ENCODE data around the gene DIAPH2.

DIAPH2 gene

DNA sequence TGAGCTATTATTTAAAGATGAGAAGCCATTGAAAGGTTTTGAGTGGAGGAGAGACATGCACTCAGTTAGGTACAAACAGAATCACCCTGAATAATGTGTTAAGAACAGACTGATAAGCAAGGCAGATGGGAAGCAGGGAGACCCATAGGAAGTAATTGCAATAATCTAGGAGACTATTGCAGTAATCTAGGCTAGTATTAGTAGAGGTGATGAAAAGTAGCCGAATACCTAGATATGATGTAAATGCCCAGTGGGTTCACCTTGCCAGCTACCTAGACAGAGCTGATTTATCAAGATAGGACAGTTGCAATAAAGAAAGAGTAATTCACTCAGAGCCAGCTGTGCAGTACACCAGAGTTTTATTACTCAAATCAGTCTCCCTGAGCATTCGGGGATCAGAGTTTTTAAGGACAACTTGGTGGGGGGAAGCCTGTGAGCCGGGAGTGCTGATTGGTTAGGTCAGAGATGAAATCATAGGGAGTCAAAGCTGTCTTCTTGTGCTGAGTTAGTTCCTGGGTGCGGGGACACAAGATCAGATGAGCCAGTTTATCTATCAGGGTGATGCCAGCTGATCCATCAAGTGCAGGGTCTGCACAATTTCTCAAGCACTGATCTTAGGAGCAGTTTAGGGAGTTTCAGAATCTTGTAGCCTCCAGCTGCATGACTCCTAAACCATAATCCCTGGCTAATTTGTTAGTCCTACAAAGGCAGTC is 626.6 kb downstream of the DIAPH2 start:
- no peaks in the 10 kb centered on the region for H3K27me3 ChIP-seq
- intact Hi-C loops (cut with DNase I; ENCODE audit: low total_unique reads), result no loop called here
- TF ChIP-seq CTCF (IDR thresholded peaks at IDR 0.05), result no peak
- no peak for DNase-seq
- no peaks in the 10 kb centered on the region for H3K36me3 ChIP-seq
- no peaks in the 10 kb centered on the region for H3K9me3 ChIP-seq
- no peak overlapping the region for H3K4me3 ChIP-seq
- H3K4me1 ChIP-seq, result no peaks in the 10 kb centered on the region
- H3K27ac ChIP-seq, result no peak overlapping the region

DNA sequence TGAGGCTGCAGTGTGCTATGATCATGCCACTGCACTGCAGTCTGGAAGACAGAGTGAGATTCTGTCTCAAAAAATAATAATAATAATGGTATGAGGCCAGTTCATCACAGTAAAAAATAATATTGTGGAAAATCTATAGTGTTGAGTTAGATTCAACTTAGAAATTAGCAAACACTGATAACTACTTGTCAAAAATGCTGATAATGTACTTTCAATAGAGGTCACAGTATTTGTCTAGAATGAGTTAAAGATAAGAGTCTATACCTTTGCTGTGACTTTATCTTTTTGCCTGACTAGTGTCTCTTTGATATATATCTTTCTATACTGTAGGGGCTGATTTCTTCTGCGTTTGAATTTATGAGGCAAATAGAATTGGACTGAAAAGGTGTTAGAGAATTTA is 629.7 kb downstream of the DIAPH2 start:
- Histone ChIP-seq H3K36me3 (no peaks in the 10 kb centered on the region), H3K27ac (no peak overlapping the region), H3K4me3 (no peak overlapping the region), H3K27me3 (no peaks in the 10 kb centered on the region), H3K9me3 (no peaks in the 10 kb centered on the region), H3K4me1 (no peaks in the 10 kb centered on the region)
- intact Hi-C loops (cut with DNase I; ENCODE audit: low total_unique reads), result no loop called here
- TF ChIP-seq CTCF (IDR thresholded peaks at IDR 0.05), result no peak
- no peak for DNase-seq

DNA sequence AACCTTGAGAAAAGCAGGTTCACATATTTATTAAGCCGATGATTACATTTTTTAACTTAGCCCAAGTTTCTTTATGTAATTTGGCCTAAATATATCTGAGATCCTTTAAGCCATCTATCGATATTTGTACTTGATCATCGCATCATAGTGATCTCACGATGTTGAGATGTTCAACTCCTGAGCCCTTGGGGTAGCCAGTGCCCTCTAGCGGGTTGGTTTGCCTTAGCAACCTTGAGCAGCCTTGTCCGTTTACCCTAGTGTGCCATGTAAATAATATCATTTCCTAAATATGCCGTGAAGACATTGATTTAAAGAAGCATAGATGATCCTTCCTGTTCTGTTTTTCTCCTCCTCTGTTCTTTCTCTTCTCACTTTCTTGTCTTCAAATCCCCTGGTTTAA is 631.3 kb downstream of the DIAPH2 start:
- Histone ChIP-seq H3K27me3 (no peaks in the 10 kb centered on the region), H3K36me3 (no peaks in the 10 kb centered on the region), H3K9me3 (no peaks in the 10 kb centered on the region), H3K4me3 (no peak overlapping the region), H3K4me1 (no peaks in the 10 kb centered on the region), H3K27ac (no peak overlapping the region)
- no peak for DNase-seq
- TF ChIP-seq CTCF (IDR thresholded peaks at IDR 0.05), result no peak
- intact Hi-C loops (cut with DNase I; ENCODE audit: low total_unique reads), result no loop called here

GRCh38 chrX:97320305-97320704 is 635.7 kb downstream of the DIAPH2 start:
- TF ChIP-seq CTCF (IDR thresholded peaks at IDR 0.05), result no peak
- Histone ChIP-seq H3K9me3 (no peaks in the 10 kb centered on the region), H3K4me3 (no peak overlapping the region), H3K4me1 (no peaks in the 10 kb centered on the region), H3K36me3 (no peaks in the 10 kb centered on the region), H3K27ac (no peak overlapping the region), H3K27me3 (no peaks in the 10 kb centered on the region)
- no peak for DNase-seq
- intact Hi-C loops (cut with DNase I; ENCODE audit: low total_unique reads), result no loop called here

- intact Hi-C loops (cut with DNase I; ENCODE audit: low total_unique reads), result no loop called here
- TF ChIP-seq CTCF (IDR thresholded peaks at IDR 0.05), result no peak
- Histone ChIP-seq H3K36me3 (no peaks in the 10 kb centered on the region), H3K9me3 (no peaks in the 10 kb centered on the region), H3K4me3 (no peak overlapping the region), H3K4me1 (no peaks in the 10 kb centered on the region), H3K27ac (no peak overlapping the region), H3K27me3 (no peaks in the 10 kb centered on the region)
- no peak for DNase-seq
These were observed 637.8 kb downstream of the DIAPH2 start for GRCh38 chrX:97322401-97322800.

- DNase-seq, result no peak
- intact Hi-C loops (cut with DNase I; ENCODE audit: low total_unique reads), result no loop called here
- Histone ChIP-seq H3K9me3 (no peaks in the 10 kb centered on the region), H3K4me1 (no peaks in the 10 kb centered on the region), H3K4me3 (no peak overlapping the region), H3K27ac (no peak overlapping the region), H3K36me3 (no peaks in the 10 kb centered on the region), H3K27me3 (no peaks in the 10 kb centered on the region)
- TF ChIP-seq CTCF (IDR thresholded peaks at IDR 0.05), result no peak
These were observed 641.8 kb downstream of the DIAPH2 start for GRCh38 chrX:97326456-97326855.
